Measurements from ENCODE around the gene PRSS50.

Gene PRSS50

DNA sequence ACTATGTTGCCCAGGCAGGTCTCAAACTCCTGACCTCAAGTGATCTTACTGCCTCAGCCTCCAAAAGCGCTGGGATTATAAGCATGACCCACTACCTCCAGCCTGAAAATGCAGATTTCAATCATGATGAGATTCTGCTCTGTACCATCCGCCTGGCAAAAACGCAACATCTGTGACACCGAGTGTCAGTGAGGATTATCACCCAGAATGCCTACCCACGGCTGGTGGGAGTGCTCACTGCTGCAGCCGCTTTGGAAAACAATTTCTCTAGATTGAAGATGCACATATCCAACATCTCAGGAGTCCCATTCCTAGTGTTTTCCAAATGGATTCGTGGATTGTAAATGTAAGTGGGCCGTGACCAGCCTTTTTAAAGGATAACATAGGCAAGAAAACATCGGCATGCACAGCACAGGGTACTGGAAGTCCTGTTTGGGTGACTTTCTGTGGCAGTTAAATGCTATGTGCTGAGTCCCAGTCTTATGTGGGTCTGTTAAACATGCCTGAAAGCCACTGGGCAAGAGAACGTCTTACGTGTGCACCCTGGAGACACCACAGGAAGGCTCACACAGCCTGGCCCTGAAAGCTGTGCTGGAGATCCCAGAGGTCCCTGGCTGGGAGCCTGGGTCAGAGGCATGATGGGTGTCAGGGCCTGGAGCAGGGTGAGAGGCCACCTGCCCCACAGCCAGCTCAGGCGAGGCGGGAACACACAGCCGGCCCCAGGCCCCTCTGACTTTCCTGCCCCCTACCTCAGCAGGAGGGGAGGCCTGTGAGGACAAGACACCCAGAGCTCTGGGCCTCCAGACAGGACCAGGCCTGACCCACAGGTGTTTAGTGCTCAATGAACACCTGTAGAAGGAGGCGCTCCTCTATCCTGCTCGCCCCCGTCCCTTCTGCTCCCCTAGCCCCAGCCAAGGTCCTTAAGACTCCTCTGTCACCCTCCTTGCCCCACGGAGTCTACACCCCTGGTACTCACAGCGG lies 918 bp downstream of the PRSS50 start:
- H3K4me3 ChIP-seq (replicated peaks in 1 of 2; ENCODE audit: low read depth in 2 of 2, low read length in 2 of 2): no peak overlapping the region
- no peak for DNase-seq (ENCODE audit: low read depth in 2 of 2)
- no peak for TF ChIP-seq CTCF (IDR thresholded peaks at IDR 0.05; ENCODE audit: low read depth, low read length)

- TF ChIP-seq CTCF (IDR thresholded peaks at IDR 0.05; ENCODE audit: low read depth, low read length): no peak
- no peak for DNase-seq (ENCODE audit: low read depth in 2 of 2)
- H3K4me3 ChIP-seq (replicated peaks in 1 of 2; ENCODE audit: low read depth in 2 of 2, low read length in 2 of 2): no peak overlapping the region
These were observed 2.0 kb downstream of the PRSS50 start for GRCh38 chr3:46715507-46716175.

DNA sequence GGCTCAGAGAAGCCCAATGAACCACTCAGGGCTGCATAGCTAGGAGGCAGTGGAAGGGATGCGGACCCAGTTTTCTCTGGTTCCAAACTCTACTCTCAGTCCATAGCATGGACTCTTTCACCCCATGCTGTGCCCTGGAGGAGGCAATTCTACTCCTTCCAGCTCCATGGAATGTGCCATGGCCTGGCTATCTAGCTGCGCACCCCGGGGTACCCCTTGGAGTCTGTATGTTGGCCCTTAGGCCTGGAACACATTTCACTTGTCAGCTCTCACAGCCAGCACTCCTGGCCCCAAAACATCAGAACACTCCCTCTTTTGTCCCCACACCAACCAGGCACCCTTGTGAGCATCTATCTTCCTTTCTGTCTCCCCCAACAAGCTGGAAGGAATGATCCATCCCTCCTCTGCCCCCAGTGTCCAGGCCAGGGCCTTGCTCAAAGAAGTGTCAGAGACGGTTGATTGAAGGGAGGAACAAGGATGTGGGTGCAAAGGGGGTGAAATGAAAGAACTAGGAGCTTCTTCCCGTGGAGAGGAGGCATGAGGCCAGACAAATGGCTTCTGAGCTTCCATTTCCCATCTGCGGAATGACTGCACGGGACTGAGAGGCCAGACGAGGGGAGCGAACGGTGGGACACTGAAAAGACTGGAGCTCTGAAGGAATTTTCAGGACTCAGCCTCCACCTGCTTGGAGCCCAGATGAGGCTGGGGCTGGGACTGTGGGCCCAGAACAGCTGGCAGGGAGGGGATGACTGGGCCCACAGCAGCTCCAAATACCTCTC lies 2.8 kb downstream of the PRSS50 start:
- H3K4me3 ChIP-seq (replicated peaks in 1 of 2; ENCODE audit: low read depth in 2 of 2, low read length in 2 of 2): no peak overlapping the region
- DNase-seq (ENCODE audit: low read depth in 2 of 2): no peak
- TF ChIP-seq CTCF (IDR thresholded peaks at IDR 0.05; ENCODE audit: low read depth, low read length): no peak

DNA sequence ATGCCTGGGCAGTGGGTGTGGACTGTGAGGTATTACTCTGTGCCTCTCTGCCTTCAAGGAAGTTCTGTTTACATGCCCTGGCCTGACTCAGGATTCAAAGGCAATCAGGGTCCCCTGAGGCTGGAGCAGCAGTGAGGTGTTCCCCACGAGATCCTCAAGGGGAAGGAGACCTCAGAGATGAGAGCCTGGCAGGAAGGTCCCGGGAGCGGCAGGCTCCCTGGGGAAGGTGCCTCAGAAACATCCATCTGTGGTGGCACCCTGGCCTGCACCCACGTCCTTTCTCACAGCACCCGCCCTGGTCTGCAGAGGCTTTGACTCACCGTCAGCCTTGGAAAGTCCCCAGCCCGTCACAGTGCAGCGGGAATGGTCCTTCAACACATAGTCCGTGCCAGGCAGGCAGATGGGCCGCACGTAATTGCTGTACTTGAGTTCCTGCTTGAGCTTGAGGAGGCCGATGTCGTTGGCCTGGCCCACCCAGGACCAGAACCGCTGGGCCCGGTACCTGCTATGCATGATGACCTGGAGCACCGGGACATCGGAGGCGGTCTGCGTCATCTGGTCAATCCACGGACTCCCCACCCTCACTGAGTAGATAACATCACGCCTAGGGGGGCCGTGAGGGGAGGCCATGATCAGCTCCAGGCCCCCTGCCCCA lies 3.6 kb downstream of the PRSS50 start:
- TF ChIP-seq CTCF (IDR thresholded peaks at IDR 0.05; ENCODE audit: low read depth, low read length): no peak
- DNase-seq (ENCODE audit: low read depth in 2 of 2): no peak
- no peak overlapping the region for H3K4me3 ChIP-seq (replicated peaks in 1 of 2; ENCODE audit: low read depth in 2 of 2, low read length in 2 of 2)

DNA sequence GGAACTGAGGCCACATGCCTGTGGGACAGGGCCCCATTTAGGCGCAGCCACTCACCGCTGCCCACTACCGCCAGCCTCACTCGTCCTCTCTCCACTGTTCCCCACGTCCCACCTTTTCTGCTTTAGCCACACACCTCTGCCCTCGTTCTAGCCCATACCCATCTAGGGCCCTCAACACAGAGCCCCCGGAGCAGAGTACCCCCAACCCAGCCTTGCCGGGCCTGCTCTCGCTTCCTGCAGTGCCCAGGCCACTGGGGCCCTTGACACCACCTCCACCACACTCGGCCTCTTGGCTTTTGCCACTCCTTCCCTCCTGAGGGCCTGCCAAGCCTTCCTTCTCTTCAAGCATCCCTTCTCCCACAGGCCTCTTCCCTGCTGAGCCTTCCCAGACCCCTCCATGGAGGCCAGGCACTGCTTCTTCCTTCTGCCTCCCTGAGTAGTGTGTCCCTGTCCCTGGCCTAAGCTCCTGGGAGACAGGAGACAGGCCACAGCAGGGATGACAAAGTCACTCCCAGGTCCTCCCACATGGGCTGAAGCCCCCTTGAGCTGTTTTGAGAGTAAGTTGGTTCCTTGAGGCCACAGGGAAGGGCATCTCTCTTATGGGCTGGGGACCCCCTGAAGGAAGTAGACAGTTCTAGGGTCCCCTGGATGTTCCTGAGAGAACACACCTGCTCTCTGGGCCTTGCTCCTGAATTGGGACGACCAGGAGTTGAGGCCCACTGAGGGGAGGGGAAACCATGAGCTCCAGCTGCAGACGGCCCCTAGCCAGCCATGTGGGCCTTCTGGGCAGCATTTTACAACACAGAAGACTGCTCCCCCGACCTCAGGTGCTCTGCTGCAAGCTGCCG lies 4.4 kb downstream of the PRSS50 start:
- no peak for DNase-seq (ENCODE audit: low read depth in 2 of 2)
- no peak for TF ChIP-seq CTCF (IDR thresholded peaks at IDR 0.05; ENCODE audit: low read depth, low read length)
- no peak overlapping the region for H3K4me3 ChIP-seq (replicated peaks in 1 of 2; ENCODE audit: low read depth in 2 of 2, low read length in 2 of 2)
